ENCODE data around the gene CEP295NL.

DNA sequence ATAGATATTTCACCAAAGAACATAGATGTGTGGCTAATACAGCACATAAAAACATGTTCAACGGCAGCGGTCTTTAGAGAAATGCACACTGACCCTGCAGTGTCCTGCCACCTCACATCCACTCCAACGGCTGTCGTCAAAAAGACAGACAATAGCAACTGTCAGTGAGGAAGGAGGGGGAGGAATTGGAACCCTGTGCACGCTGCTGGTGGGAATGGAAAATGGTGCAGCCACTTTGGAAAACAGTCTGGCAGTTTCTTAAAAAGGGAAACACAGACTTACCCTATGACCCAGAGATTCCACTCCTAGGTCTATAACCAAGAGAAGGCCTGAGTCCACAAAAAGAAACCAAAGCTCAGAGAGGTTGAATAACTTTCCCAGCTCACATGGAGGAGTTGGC is 7.7 kb downstream of the CEP295NL start:
- TF ChIP-seq CTCF (IDR thresholded peaks at IDR 0.05; ENCODE audit: low read length) (no peak), EZH2 (IDR thresholded peaks at IDR 0.05; ENCODE audit: borderline replicate concordance, low read length) (no peak)
